ENCODE data around the gene TSPAN9.

Gene TSPAN9

GRCh38 chr12:3099146-3099545 is 22.0 kb downstream of the TSPAN9 start:
- no peak for DNase-seq (ENCODE audit: low read depth in 2 of 2)

- no peak for DNase-seq (ENCODE audit: low read depth in 2 of 2)
Observed at GRCh38 chr12:3101309-3102024, 24.3 kb downstream of the TSPAN9 start.

- DNase-seq (ENCODE audit: low read depth in 2 of 2): no peak
Observed at GRCh38 chr12:3102771-3103410, 25.7 kb downstream of the TSPAN9 start.

GRCh38 chr12:3103806-3104205 is 26.6 kb downstream of the TSPAN9 start:
- DNase-seq (ENCODE audit: low read depth in 2 of 2): no peak

GRCh38 chr12:3105690-3106479 is 28.7 kb downstream of the TSPAN9 start:
- DNase-seq (ENCODE audit: low read depth in 2 of 2): no peak

GRCh38 chr12:3106579-3106978 is 29.4 kb downstream of the TSPAN9 start:
- no peak for DNase-seq (ENCODE audit: low read depth in 2 of 2)

GRCh38 chr12:3107071-3107583 is 29.9 kb downstream of the TSPAN9 start:
- no peak for DNase-seq (ENCODE audit: low read depth in 2 of 2)

GRCh38 chr12:3107954-3108353 is 30.8 kb downstream of the TSPAN9 start:
- DNase-seq (ENCODE audit: low read depth in 2 of 2): no peak

GRCh38 chr12:3110578-3110977 is 33.4 kb downstream of the TSPAN9 start:
- no peak for DNase-seq (ENCODE audit: low read depth in 2 of 2)

GRCh38 chr12:3113671-3114325 is 36.6 kb downstream of the TSPAN9 start:
- DNase-seq (ENCODE audit: low read depth in 2 of 2): no peak

- DNase-seq (ENCODE audit: low read depth in 2 of 2): no peak
Observed at GRCh38 chr12:3114671-3115070, 37.5 kb downstream of the TSPAN9 start.

GRCh38 chr12:3115078-3115477 is 37.9 kb downstream of the TSPAN9 start:
- no peak for DNase-seq (ENCODE audit: low read depth in 2 of 2)

- DNase-seq (ENCODE audit: low read depth in 2 of 2): no peak
Observed at GRCh38 chr12:3116106-3116844, 39.1 kb downstream of the TSPAN9 start.

GRCh38 chr12:3117144-3117581 is 40.0 kb downstream of the TSPAN9 start:
- no peak for DNase-seq (ENCODE audit: low read depth in 2 of 2)

GRCh38 chr12:3117591-3118015 is 40.4 kb downstream of the TSPAN9 start:
- DNase-seq (ENCODE audit: low read depth in 2 of 2): no peak

- DNase-seq (ENCODE audit: low read depth in 2 of 2): no peak
Observed at GRCh38 chr12:3119192-3119755, 42.1 kb downstream of the TSPAN9 start.

- no peak for DNase-seq (ENCODE audit: low read depth in 2 of 2)
Observed at GRCh38 chr12:3119756-3120601, 42.8 kb downstream of the TSPAN9 start.

- no peak for DNase-seq (ENCODE audit: low read depth in 2 of 2)
Observed at GRCh38 chr12:3120701-3121100, 43.5 kb downstream of the TSPAN9 start.

GRCh38 chr12:3122841-3123678 is 45.9 kb downstream of the TSPAN9 start:
- no peak for DNase-seq (ENCODE audit: low read depth in 2 of 2)
